Amygdala (tissue), 56 donors: ENCODE data around the gene NMNAT3.

ENCODE experiments used
- DNase-seq, 56 donors: peaks; one replicate each; lab custom pipeline; 2025; lab: John Stamatoyannopoulos, UW

NMNAT3 gene

GRCh38 chr3:139526146-139526545 is 151.6 kb downstream of the NMNAT3 start:
- DNase-seq: no peak

GRCh38 chr3:139524841-139525636 is 152.7 kb downstream of the NMNAT3 start:
- no peak for DNase-seq

DNA sequence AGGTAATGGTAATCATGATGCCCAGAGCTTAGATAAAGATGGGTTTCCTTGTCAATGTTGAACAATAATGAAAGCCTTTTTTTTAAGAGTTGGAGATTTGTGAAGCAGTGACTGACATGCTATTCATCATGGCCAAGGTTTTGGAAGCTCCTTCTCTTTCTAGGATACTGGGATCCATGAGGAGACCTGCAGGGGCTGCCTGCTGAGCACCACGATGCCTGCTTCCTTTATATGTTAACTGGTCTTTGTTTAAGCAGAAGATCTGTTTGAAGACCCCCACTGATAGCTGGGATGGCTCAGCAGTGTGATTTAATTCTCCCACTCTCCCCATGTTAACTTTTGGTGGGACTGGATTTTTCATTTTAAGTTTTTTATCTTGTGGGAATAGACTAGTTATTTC is 154.1 kb downstream of the NMNAT3 start:
- DNase-seq: no peak

- DNase-seq: no peak
Observed at GRCh38 chr3:139523166-139523565, 154.6 kb downstream of the NMNAT3 start.

DNA sequence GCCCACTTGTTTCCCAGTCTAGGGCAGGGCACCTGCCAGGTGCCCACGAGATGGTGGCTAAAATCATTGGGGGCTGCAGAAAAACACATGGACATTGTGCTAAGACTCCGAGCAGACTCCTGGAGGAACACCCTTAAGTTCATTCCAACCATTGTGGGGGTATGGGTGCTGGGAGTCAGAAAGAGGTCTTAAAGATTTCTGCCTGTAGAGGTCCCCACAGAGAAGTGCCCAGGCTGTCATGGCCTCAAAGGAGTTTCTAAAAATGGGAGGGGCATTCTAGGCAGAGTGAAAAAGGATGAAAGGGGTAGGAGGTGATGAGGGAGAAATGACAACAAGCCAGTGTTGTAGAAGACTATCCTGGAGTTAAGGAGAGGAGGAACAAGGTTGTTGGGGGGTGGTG is 155.4 kb downstream of the NMNAT3 start:
- DNase-seq: no peak

- no peak for DNase-seq
Observed at GRCh38 chr3:139521816-139522215, 156.0 kb downstream of the NMNAT3 start.

- DNase-seq: no peak
Observed at GRCh38 chr3:139521144-139521543, 156.6 kb downstream of the NMNAT3 start.

DNA sequence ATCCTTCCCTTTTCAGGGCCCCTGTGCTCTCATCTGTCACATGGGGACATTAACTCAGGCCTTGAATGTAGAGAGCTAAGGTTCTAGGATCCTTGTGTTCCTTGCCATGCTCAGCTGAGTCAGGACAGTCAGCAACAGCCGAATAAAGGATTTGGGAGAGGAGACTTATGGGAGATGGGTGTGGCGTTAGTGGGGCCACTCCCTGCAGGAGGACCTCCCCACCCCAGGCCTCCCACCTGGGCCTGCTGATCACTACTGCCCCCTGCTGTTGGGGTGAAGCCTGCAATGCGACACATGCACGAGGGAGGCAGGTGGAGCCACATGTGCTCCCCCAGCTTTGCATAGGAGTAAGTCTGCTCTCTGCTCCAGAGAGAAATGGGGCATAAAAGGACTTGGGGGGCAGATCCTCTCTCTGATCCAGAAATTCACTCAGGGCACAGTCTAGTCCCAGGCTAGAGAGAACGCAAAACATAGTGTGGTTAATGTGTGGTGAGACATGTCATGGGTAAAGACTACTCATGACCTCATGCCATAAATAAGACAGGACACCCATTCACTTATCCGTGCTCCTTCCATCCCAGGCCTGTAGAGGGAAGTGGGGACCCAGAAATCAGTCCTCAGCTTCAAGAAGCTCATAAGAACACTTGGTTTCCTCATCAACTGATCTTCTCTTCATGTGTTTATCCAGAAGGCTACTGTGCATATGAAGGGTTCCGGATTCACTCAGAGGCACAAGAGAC is 157.6 kb downstream of the NMNAT3 start:
- peak in 5 of 56 donors; percentile 7 to 28 (median 14) for DNase-seq

DNA sequence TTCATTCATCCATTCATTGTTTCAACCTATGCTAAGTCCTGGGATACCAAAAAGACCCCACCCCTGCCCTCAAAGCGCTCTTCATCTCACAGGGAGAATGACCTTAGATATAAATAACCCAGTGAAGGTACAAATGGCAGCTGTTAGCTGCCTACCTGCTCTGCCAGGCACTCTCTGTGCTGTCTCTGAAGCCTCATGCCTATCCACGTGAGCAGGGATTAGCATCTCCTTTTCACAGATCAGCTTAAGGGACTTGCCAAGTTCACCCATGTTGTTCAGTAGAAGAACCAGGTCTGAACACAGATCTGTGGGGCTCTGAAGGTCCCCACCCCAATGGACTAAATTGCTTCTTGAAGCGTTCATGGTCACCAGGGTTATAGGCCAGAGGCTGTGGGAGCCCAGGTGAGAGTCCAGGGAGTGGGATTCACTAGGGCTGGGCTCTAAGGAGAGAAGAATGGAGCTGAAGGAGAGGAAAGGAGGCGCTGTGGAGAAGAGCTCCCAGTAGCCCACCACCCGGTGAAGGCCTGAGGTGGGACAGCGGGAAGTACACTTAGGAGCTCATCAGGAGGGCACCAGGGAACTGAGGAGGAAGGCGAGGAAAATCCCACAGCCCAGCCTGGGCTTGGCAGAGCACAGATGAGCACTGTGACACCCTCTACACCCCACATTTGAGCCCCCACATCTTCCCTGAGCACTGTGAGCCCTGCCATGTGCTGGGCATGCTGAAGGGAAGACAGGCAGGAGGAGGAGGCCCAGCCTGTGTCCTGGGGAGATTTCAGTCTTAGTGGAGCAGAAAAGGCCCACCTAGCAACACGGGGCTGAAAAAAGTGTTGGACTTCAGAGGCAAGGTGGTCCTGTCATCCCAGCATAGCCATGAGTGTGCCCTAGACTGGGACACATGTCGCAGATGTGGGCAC is 158.6 kb downstream of the NMNAT3 start:
- DNase-seq: no peak

GRCh38 chr3:139518306-139518705 is 159.5 kb downstream of the NMNAT3 start:
- DNase-seq: no peak

GRCh38 chr3:139517321-139518065 is 160.3 kb downstream of the NMNAT3 start:
- DNase-seq: no peak

- no peak for DNase-seq
Observed at GRCh38 chr3:139514741-139515140, 163.0 kb downstream of the NMNAT3 start.
